Measurements from ENCODE around the gene CD247. TPM values are rescaled to one million over a fixed set of nuclear protein-coding genes. Genes with fewer than 3 reads are reported as not detected.

The CD247 gene
- total and polyA plus RNA-seq, 9 of the 15 experiments (the other 6 are each of a cell fraction or from before 2014, with no cell fraction given), result 0.08 to 0.42 (median 0.28) TPM; not detected in 5

DNA sequence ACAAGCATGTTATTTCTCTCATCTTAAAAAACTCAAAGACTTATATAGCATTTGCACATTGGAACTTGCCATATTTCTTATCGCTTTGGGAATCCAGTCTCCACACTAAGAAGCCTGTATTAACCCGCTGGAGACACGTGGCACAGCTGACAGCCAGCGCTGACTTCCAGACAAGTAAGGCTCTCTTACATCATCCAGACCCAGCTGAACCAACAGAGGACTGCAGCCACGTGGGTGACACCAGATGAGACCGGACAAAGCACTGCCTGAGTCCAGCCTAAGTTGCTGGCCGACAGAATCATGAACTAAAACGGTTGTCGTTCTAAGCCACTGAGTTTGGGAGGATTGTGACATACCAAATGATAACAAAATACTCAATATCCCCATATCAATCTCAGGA is 6.3 kb upstream of the CD247 start (continued):
- TF ChIP-seq JUND (IDR thresholded peaks at IDR 0.05; ENCODE audit: borderline replicate concordance, low read depth, low read length) (peak; percentile 77), JUND (tag; IDR thresholded peaks at IDR 0.05; ENCODE audit: borderline replicate concordance, low read depth, low read length) (peak; percentile 56; the same call in 1 of the 3 replicates), TEAD2 (tag; IDR thresholded peaks at IDR 0.05) (no peak), ASH1L (IDR thresholded peaks at IDR 0.05; ENCODE audit: borderline replicate concordance, low read depth, partially characterized antibody) (no peak), ZFPM2 (CRISPR knock-in tag; IDR thresholded peaks at IDR 0.05) (no peak), CBFA2T2 (conservative IDR thresholded peaks at IDR 0.05) (peak; percentile 55), PURB (CRISPR knock-in tag; IDR thresholded peaks at IDR 0.05; ENCODE audit: low read depth) (no peak), NFYB (IDR thresholded peaks at IDR 0.05; ENCODE audit: extremely low read depth, insufficient read length) (no peak), NCOA2 (IDR thresholded peaks at IDR 0.05; ENCODE audit: partially characterized antibody in 2 of 2) (no peak), POLR3G (IDR thresholded peaks at IDR 0.05; ENCODE audit: extremely low read depth, insufficient read length, insufficient replicate concordance) (no peak), TCFL5 (CRISPR knock-in tag; conservative IDR thresholded peaks at IDR 0.05) (no peak), PRPF4 (IDR thresholded peaks at IDR 0.05; ENCODE audit: insufficient read depth, low read depth, low read length, poor library complexity, severe bottlenecking) (no peak), NONO (IDR thresholded peaks at IDR 0.05; ENCODE audit: low read depth in 2 of 2, low read length in 1 of 2) (no peak), RB1 (IDR thresholded peaks at IDR 0.05; ENCODE audit: low read depth) (no peak), SLC30A9 (CRISPR knock-in tag; IDR thresholded peaks at IDR 0.05) (no peak), ETS2 (tag; IDR thresholded peaks at IDR 0.05; ENCODE audit: borderline replicate concordance, poor library complexity, severe bottlenecking) (no peak), MTA3 (IDR thresholded peaks at IDR 0.05; ENCODE audit: borderline replicate concordance) (no peak), NUFIP1 (IDR thresholded peaks at IDR 0.05; ENCODE audit: partially characterized antibody) (no peak), MCM2 (IDR thresholded peaks at IDR 0.05; ENCODE audit: low read depth) (no peak), SAFB2 (IDR thresholded peaks at IDR 0.05; ENCODE audit: borderline replicate concordance, low read depth, low read length, severe bottlenecking) (no peak), MYNN (IDR thresholded peaks at IDR 0.05) (no peak), MYNN (CRISPR knock-in tag; IDR thresholded peaks at IDR 0.05) (no peak)
- TF ChIP-seq, protein P1, sequence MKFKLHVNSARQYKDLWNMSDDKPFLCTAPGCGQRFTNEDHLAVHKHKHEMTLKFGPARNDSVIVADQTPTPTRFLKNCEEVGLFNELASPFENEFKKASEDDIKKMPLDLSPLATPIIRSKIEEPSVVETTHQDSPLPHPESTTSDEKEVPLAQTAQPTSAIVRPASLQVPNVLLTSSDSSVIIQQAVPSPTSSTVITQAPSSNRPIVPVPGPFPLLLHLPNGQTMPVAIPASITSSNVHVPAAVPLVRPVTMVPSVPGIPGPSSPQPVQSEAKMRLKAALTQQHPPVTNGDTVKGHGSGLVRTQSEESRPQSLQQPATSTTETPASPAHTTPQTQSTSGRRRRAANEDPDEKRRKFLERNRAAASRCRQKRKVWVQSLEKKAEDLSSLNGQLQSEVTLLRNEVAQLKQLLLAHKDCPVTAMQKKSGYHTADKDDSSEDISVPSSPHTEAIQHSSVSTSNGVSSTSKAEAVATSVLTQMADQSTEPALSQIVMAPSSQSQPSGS (CRISPR knock-in tag; IDR thresholded peaks at IDR 0.05), result no peak
- TF ChIP-seq, protein P2, sequence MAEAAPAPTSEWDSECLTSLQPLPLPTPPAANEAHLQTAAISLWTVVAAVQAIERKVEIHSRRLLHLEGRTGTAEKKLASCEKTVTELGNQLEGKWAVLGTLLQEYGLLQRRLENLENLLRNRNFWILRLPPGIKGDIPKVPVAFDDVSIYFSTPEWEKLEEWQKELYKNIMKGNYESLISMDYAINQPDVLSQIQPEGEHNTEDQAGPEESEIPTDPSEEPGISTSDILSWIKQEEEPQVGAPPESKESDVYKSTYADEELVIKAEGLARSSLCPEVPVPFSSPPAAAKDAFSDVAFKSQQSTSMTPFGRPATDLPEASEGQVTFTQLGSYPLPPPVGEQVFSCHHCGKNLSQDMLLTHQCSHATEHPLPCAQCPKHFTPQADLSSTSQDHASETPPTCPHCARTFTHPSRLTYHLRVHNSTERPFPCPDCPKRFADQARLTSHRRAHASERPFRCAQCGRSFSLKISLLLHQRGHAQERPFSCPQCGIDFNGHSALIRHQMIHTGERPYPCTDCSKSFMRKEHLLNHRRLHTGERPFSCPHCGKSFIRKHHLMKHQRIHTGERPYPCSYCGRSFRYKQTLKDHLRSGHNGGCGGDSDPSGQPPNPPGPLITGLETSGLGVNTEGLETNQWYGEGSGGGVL (CRISPR knock-in tag; IDR thresholded peaks at IDR 0.05), result no peak
- TF ChIP-seq, protein P3, sequence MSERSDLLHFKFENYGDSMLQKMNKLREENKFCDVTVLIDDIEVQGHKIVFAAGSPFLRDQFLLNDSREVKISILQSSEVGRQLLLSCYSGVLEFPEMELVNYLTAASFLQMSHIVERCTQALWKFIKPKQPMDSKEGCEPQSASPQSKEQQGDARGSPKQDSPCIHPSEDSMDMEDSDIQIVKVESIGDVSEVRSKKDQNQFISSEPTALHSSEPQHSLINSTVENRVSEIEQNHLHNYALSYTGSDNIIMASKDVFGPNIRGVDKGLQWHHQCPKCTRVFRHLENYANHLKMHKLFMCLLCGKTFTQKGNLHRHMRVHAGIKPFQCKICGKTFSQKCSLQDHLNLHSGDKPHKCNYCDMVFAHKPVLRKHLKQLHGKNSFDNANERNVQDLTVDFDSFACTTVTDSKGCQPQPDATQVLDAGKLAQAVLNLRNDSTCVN (CRISPR knock-in tag; IDR thresholded peaks at IDR 0.05), result no peak
